HG02981 (cell line): ENCODE results near the gene TMTC3.
"Not testable (repeated sequence)": the region's sequence is repeated elsewhere in the genome, so short reads cannot be mapped to it uniquely, and the experiment has no call there.

Experiments
- ATAC-seq: cut with Tn5 transposase; IDR thresholded peaks from one replicate; pipeline ENCODE4 v1.9.1; 2021; ENCODE audit warnings: mild to moderate bottlenecking, moderate library complexity; ENCODE audit not compliant: unreplicated experiment

The TMTC3 gene

DNA sequence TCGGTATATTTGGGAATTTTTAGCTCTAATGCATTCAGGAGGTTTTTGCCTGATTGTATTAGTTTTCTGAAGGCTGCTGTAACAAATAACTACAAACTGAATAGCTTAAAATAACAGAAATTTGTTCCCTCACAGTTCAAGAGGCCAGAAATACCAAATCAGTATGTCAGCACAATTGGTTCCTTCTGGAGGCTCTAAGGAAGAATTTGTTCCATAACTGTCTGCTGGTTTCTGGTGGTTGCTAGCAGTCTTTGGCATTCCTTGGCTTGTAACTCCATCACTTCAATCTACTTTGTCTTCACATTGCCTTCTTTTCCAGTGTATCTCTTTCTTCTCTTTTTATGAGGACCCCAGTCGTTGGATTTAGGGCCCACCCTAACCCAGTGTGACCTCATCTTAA lies 21.3 kb downstream of the TMTC3 start:
- ATAC-seq = no peak

DNA sequence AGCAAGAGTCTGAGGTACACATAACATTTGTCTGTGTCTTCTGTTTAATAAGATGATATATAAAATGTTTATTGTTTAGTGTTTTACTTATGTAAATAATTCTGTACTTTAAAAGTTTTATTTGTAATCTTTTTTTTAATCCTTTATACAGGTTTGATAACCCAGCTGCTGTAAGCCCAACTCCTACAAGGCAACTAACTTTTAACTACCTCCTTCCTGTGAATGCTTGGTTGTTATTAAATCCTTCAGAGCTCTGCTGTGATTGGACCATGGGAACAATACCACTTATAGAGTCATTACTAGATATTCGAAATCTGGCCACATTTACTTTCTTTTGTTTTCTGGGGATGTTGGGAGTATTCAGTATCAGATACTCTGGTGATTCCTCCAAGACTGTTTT lies 24.1 kb downstream of the TMTC3 start:
- ATAC-seq = no peak

DNA sequence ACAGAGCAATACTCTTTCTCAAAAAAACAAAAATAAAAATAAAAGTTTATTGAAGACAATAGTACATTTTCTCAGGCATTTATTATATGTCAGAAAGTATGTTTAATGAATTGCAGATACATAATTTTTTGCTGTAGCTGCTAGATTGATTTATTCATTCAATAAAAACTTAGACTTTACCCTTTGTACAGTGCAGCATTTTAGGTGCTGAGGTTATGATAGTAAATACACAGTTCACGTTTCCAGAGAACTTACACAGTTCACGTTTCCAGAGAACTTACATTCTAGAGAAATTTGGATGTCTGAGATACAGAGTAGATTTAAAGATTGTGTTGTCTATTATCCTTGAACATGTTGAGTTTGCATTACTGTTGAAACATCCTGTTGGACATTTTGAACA lies 25.3 kb downstream of the TMTC3 start:
- ATAC-seq = no peak

DNA sequence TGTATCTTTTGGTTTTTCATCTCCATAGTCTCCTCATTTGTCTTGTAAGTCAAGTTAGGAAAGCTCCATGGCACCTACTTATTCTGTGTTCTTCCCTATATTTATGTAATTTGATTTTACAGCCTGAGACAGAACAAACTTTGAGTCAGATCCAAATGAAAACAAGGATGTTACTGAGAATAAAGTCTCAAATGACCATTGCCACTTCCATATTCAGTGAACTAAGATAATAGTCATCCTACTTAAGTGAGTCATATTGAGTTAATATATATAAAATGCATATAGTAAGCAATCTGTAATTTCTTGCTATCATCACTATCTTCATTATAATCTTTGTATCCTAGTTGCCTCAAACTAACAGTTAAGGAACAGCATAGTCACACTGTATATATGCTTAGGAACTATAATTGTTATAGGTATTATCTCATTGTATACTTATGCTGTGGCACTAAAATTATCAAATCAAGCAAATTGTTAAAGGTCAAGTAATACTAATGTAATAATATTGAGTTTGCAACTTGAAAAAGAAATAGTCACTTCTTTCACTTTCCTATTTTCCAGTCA lies 30.8 kb downstream of the TMTC3 start:
- ATAC-seq = no peak

DNA sequence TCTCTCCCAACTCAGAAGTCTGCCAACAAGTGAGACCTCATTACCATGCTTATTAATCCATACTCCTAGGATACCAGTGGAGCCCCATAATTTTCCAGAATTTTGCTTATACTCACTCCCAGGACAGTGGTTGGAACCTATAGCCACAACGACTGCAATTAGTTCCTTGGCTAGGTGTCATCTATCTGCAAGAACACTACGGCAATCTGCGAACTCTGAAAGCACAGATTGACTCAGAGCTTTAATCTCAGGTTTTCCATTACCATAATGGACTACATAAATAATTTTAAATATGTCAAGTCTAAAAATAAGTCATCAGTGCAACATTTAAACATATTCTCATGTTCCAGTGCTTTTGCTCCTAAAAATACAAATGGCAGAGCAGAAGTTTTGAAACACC lies 33.4 kb downstream of the TMTC3 start:
- no peak for ATAC-seq

DNA sequence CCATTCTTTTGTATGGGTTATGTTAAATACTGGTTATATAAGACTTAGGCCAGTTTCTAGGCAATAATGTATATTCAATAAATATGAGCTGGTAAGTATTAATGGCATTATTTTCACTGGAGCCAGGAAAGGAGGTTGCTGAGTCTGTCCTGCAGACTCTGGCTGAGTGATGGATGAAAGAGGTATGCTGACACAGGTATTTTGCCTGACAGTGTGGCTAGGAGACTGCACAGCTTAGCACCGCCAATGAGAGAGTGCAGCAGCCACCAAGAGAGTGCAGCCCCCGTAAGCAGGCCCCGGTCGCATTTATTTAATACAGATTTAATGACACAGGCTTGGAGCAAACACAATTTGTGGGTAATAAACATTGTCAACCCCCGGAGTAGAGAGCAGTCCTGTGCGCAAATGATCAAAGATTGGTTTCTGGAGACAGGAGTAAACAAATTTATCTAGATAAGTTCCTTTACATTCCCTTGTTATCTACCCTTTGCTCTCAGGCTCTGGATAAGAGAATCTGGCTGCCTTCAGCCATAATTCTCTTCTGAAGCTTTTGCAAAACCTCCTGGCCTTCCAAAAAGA lies 37.4 kb downstream of the TMTC3 start:
- no peak for ATAC-seq

DNA sequence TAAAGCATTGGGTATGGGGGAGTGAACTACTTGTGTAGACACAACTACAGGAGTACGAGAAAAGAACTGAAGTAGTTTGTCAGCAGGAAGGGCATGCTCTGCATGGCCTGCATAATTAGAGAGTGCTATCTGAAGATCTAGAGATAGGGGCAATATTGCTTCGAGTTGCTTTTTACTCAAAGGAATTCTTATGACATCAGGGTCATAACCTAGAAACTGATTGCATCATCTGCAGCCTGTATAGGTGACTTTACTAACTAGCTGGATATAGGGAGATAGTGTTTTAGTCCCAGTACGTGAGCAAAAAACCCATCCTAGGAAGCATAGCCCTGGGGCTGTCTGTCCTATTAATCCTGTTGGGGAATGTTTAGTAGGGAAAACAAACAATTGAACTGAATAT lies 39.8 kb downstream of the TMTC3 start:
- no peak for ATAC-seq

DNA sequence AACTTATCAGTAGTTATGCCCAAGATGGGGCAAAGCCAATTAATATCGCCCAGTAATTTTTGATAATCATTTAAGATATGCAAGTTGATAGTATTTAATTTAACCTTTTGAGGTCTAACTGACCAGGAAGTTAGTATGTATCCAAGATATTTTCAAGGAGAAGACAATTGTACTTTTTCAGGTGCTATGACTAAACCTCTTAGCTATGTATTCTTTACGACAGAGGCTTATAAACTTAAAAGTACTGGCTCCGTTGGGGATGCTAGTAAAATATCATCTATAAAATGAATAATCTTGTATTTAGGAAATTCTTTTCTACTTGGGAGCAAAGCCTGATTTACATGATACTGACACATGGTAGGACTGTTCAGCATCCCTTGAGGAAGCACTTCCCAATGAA lies 40.3 kb downstream of the TMTC3 start:
- ATAC-seq = no peak

DNA sequence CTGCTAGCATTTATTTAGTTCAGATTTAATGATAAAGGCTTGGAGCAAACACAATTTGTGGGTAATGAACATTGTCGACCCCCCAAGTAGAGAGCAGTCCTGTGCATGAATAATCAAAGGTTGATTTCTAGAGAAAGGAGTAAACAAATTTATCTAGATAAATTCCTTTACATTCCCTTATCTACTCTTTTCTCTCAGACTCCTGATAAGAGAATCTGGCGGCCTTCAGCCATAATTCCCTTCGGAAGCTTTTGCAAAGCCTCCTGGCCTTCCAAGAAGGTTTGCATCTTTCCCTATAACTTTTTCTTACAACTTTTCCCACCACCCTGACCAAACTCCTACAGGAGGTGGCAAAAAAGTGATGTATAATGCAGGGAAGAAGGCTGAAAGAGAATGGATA lies 42.1 kb downstream of the TMTC3 start:
- ATAC-seq = no peak

DNA sequence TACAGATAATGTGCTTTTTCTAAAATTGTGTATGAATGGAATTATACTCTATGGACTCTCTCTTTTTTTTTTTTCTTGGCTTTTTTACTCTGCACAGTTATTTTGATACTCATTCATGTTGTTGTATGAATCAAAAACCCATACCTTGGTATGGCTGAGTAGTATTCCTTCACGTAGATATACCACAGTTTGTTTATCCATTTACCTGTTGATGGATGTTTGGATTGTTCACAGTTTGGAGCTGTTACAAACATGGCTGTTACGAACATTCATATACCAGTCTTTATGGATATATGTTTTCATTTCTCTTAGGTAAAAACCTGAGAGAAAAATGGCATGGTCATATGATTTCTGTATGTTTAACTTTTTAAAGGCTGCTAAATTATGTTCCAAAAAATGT lies 43.2 kb downstream of the TMTC3 start:
- no peak for ATAC-seq

DNA sequence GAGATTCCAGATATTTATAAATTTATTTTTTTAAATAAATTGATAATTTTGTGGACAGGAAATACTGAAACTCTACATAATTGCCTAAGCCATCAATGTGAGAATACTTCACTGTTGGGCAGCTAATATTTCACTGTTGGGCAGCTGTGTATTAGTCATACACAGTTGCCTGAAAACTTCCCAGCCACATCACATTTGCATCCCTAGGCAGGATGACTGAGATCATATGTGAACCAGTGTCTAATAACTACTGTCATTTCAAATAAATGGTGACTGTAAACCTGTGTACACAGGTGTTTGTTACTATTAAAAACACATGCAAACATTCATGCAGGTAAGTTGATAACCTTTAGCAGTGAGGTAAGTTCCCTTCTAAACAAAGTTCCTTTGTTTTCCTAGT lies 43.9 kb downstream of the TMTC3 start:
- ATAC-seq = peak; percentile 97

DNA sequence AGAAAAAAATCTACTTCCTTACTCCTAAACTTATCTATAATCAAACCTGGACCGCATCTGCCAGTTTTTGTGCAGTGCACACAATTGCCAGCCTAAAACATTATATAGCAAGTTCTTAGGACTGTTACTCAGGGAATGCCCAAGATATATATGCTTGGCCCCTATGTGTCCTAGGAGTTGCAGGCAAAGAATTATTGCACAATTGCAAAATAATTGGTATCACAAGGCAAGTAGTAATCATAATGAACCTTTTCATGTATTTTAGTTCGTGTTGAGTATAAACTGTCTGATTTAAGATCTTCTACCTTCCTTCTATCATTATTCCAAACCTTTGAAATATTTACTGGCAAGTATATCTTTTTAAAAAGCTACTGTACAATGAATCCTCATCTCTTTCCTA lies 45.5 kb downstream of the TMTC3 start:
- ATAC-seq = no peak

DNA sequence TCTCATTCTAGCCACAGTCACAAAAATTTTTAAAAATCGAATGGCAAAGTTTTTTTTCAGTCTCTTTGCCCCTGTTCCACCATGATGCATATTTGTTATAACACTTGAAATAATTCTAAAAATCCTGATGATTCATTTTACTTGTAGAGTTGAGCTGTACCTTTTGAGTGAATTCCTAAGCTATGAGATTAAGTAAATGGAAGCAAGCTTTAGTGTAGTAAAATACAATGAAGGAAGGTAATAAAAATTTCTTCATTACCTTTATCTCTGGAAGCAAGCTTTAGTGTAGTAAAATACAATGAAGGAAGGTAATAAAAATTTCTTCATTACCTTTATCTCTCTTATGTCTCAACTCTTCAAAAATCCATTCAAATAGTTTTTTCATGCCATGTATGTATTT lies 46.1 kb downstream of the TMTC3 start:
- ATAC-seq = no peak

DNA sequence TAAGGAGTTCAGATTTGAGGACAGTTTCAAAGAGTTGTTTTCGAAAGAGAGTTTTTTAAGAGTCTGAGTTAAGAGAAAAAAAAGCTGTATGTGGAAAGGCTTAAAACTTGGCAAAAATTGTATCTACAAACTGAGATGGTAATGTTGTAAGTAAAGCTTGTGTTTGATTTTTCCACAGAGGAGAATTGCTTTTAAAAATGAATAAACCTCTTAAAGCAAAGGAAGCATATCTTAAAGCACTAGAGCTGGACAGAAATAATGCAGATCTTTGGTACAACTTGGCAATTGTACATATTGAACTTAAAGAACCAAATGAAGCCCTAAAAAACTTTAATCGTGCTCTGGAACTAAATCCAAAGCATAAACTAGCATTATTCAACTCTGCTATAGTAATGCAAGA lies 50.3 kb downstream of the TMTC3 start:
- no peak for ATAC-seq

DNA sequence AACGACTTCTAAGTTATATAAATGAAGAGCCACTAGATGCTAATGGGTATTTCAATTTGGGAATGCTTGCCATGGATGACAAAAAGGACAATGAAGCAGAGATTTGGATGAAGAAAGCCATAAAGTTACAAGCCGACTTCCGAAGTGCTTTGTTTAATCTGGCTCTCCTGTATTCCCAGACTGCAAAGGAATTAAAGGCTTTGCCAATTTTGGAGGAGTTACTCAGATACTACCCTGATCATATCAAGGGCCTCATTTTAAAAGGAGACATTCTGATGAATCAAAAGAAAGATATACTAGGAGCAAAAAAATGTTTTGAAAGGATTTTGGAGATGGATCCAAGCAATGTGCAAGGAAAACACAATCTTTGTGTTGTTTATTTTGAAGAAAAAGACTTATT lies 52.8 kb downstream of the TMTC3 start:
- ATAC-seq = no peak

DNA sequence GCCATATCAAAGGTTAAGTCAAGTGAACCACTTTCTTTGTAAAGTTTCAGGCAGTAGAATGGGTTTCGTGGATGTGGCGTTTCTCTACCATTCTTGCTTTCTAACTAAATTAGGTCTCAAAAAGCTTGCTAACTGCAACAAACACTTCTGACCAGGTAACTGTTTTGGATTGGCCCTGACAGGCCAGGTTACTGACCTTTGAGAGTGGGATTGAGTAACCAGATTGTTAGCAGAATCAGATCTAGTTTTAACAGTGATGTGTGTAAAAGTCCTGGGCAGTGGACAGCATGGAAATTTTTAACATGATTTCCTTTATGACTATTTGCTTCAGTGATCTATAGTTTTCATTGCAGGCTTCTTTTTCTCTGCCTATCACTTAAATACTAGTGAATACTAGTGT lies 57.9 kb downstream of the TMTC3 start:
- no peak for ATAC-seq

DNA sequence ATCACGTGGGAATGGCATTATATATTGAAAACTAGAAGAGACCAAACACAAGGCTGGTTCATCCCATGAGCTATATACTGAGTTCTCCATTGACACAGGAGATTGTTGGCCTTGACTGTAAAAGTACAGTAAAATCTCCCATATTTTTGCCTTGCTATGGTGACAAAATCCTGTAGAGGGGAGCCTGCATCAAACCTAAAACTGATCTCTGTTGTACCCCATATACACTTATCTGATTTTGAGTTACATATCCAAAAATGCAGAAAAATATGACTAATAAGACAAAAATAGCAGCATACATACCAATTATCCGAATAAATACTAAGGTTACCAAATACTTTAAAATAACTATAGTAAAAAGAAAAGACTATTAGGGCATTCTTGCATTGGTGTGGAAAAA lies 60.4 kb downstream of the TMTC3 start:
- no peak for ATAC-seq

DNA sequence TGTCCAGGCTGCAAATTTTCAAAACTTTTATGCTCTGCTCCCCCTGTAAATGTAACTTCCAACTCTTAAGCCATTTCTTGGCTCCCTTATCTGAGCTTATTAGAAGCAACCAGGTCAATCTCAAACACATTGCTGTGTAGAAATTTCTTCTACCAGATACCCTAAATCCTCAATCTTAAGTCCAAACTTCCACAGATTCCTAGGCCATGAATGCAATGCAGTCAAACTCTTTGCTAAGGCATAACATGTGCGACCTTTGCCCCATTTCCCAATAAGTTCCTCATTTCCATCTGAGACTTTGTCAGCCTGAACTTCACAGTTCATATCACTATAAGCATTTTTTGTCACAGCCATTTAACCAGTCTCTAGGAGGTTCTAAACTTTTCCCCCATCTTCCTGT lies 64.5 kb downstream of the TMTC3 start:
- ATAC-seq = no peak

DNA sequence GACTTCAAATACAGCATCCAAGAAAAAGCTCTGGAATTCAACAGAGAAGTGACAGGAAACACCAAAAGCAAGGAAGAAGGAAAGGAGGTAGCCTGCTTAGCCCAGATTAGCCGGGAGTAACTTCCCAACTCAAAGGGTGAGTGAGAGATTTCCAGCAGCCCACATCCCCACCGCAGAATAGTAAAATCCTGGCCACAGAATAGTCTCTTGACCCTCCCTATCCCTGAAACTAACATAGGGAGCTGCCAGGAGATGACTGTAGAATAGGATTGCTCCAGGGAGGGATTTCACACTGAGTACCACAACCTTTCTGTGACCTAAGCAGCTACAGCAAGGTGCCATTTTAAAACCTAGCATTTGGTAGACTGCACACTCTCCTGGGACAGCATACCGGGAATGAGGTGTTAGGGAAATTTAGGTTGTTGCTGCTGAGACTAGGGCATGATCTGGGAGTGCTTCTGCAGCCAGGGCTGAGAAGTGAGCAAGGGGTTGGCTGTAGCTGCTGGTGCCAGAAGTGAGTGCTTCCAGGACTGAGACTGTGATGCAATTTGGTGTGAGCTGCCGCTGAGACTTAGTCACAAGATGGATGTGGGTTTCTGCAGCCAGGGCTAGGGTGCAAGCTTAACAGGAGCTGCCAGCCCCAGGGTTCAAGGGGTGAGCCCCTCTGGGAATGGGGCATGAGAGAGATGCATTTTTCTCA lies 66.0 kb downstream of the TMTC3 start:
- ATAC-seq = no peak

DNA sequence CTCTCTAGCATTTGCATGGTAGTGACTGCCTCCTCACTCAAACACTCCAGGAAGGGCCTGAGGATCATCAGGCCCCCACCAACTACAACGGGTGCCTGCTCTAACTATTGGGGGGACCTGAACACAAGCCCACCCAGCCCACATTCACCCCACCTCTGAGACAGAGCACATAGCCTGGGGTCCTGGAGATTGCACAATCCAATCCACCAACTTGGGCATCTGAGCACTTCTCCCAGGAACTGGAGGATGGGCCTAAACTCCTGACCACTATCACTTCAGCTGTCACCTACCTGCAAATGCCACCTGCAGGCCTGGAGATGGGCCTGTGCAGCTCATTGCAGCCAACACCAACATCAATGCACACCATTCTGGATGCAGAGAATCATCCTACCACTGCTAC lies 66.6 kb downstream of the TMTC3 start:
- ATAC-seq = no peak

DNA sequence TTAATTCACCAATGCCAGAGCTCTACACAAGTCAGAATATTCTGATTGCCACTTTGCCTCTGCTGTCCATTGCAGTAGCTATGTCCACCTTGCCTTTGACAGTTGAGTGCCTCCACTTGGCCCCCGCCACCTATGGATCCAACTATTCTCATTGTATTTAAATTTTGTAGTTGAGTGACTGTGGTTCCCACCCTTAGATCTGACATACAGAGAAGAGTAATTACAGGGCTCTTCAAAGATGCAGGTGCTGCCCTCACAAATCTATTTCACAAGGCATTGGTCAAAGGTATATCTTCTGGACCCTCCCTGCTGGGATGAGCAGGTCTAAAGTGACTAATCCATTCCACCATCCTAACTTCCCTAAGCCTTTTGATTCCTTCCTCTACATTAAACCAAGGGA lies 68.2 kb downstream of the TMTC3 start:
- ATAC-seq = not testable (repeated sequence)

DNA sequence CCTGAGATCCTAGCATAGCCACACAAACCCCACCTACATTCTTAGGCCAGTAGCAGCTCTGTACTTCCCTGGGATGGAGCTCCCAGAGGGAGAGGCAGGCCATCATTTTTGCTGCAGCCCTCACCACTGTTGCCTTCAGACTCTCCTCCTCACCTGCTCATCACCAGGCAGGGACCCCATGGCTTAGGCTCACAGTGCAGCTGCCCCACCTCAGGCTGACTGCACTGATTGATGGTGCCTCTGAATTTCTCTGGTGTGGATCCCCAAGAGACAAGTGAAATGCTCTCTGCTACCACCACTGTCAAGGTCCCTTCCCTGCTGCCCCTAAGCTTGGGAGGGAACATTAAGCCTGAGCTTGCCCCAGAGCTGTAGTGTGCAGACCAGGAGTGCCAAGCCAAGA lies 76.2 kb downstream of the TMTC3 start:
- no peak for ATAC-seq

DNA sequence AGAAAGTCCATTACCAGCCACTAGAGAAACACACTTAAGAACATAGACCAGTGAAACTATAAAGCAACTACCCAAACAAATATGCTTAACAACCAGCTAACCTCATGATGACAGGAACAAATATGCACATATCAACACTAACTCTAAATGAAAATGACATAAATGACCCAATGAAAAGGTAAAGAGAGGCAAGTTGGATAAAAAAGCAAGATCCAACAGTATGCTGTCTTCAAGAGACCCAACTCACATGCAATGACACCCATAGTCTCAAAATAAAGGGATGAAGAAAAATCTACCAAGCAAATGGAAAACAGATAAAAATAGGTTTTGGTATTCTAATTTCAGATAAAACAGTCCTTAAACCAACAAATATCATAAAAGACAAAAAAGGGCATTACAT lies 77.8 kb downstream of the TMTC3 start:
- ATAC-seq = no peak
